Uterus (tissue), 4 donors: ENCODE data around the gene PIAS1. TPM values are rescaled to one million over a fixed set of nuclear protein-coding genes. Genes with fewer than 3 reads are reported as not detected.

Experiments used
- DNase-seq, 2 donors: peaks; one replicate each; pipeline ENCODE4 v3.0.0-alpha.2; 2019 to 2020
- H3K27ac ChIP-seq, 2 donors: fragments of 200-600 bp; sonication (generic); 1 replicate in 1 of 2; 2 replicates in 1 of 2; pipeline ENCODE4 v1.5.1; 2016 to 2018
- H3K27me3 ChIP-seq, 2 donors: fragments of 200-600 bp; sonication (generic); one replicate each; pipeline ENCODE4 v1.5.1; 2018 to 2019; ENCODE audit warnings: control low read depth in 1 of 2
- H3K36me3 ChIP-seq, 2 donors: fragments of 200-600 bp; sonication (generic); one replicate each; pipeline ENCODE4 v1.5.1; 2019; ENCODE audit warnings: control low read depth in 1 of 2
- H3K4me1 ChIP-seq, 2 donors: fragments of 200-600 bp; sonication (generic); one replicate each; pipeline ENCODE4 v1.5.1; 2018 to 2019; ENCODE audit warnings: control low read depth in 1 of 2
- H3K4me3 ChIP-seq, 2 donors: fragments of 200-600 bp; sonication (generic); 1 replicate in 1 of 2; 2 replicates in 1 of 2; pipeline ENCODE4 v1.5.1; 2018 to 2019; ENCODE audit warnings: mild to moderate bottlenecking in 1 of 2
- H3K9me3 ChIP-seq, 2 donors: fragments of 200-600 bp; sonication (generic); one replicate each; pipeline ENCODE4 v1.5.1; 2019; ENCODE audit warnings: control low read depth in 1 of 2
- CTCF ChIP-seq, 4 experiments: fragments of 200-600 bp in 2 of 4; fragments of 450-650 bp in 2 of 4; sonication (generic) in 2 of 4; IDR thresholded peaks; one replicate each; pipeline ENCODE4 v1.5.1; 2016 to 2019; ENCODE audit warnings: antibody characterized with exemption in 4 of 4, mild to moderate bottlenecking in 2 of 4, moderate library complexity in 1 of 4
- POLR2A ChIP-seq, 2 donors: fragments of 450-650 bp; IDR thresholded peaks; one replicate each; pipeline ENCODE4 v1.6.1; 2016; ENCODE audit warnings: antibody characterized with exemption in 2 of 2, mild to moderate bottlenecking in 1 of 2, moderate library complexity in 1 of 2
- intact Hi-C: fragments of 100-400 bp; cut with DNase I; formaldehyde crosslinking; loops from one replicate; pipeline ENCODE4 v1.15.1; 2023; ENCODE audit warnings: low total_unique reads
- total RNA-seq, 4 donors: library from RNA; depleted of rRNA in 3 of 4; stranded (reverse); fragments of >200 nt in 3 of 4; gene quantifications; one replicate each; pipeline versions ENCODE4 v1.1.0 to v1.2.4, GENCODE V29; 2014 to 2023
- donor health status: DM: yes; HTN: yes; CAD: no.

PIAS1 gene
- total RNA-seq, 4 donors from 2014 or later = 19.1 to 171 (median 95.9) TPM

DNA sequence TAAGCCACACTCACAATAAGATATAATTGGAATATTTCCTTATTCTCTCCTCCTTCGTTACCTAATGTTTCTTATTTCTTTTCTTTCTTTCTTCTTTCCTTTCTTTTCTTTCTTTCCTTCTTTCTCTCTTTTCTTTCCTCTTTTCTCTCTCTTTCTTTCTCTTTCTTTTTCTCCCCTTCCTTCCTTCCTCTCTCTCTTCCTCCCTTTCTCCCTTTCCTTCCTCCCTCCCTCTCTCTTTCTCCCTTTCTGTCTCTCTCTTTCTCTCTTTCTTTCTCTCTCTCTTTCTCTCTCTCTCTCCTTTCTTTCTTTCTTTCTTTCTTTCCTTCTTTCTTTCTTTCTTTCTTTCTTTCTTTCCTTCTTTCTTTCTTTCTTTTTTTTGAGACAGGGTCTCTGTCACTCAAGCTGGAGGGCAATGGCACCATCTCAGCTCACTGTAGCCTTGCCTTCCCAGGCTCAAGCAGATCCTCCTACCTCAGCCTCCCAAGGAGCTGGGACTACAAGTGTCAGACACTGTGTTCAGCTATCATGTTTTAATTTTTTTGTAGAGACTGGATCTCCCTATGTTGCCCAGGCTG, 19.3 kb upstream of the PIAS1 start:
- H3K36me3 ChIP-seq = no peaks in the 10 kb centered on the region
- no peak for DNase-seq
- TF ChIP-seq CTCF (IDR thresholded peaks at IDR 0.05) = no peak
- no peak for TF ChIP-seq POLR2A (IDR thresholded peaks at IDR 0.05)
- no peaks in the 10 kb centered on the region for H3K4me1 ChIP-seq
- no peaks in the 10 kb centered on the region for H3K9me3 ChIP-seq
- H3K4me3 ChIP-seq = no peak overlapping the region
- no peaks in the 10 kb centered on the region for H3K27me3 ChIP-seq
- no peak overlapping the region for H3K27ac ChIP-seq
- intact Hi-C loops = no loop called here

DNA sequence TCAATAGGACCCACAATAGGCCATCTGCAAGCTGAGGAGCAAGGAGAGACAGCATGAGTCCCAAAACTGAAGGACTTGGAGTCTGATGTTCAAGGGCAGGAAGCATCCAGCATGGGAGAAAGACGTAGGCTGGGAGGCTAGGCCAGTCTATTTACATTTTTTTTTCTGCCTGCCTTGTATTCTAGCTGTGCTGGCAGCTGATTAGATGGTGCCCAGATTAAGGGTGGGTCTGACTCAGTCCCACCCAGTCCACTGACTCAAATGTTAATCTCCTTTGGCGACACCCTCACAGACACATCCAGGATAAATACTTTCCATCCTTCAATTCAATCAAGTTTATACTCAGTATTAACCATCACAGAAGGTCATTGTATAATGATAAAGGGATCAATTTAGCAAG, 15.9 kb upstream of the PIAS1 start:
- intact Hi-C loops = no loop called here
- Histone ChIP-seq H3K36me3 (no peaks in the 10 kb centered on the region), H3K4me1 (no peaks in the 10 kb centered on the region), H3K27ac (no peak overlapping the region), H3K9me3 (no peaks in the 10 kb centered on the region), H3K4me3 (no peak overlapping the region), H3K27me3 (no peaks in the 10 kb centered on the region)
- no peak for DNase-seq
- TF ChIP-seq POLR2A (IDR thresholded peaks at IDR 0.05) = no peak

GRCh38 chr15:68040144-68040543, 14.0 kb upstream of the PIAS1 start:
- no peaks in the 10 kb centered on the region for H3K4me1 ChIP-seq
- H3K9me3 ChIP-seq = no peaks in the 10 kb centered on the region
- DNase-seq = no peak
- no peak overlapping the region for H3K4me3 ChIP-seq
- no peaks in the 10 kb centered on the region for H3K36me3 ChIP-seq
- no peaks in the 10 kb centered on the region for H3K27me3 ChIP-seq
- intact Hi-C loops = no loop called here
- TF ChIP-seq CTCF (IDR thresholded peaks at IDR 0.05) = no peak
- no peak for TF ChIP-seq POLR2A (IDR thresholded peaks at IDR 0.05)
- H3K27ac ChIP-seq = no peak overlapping the region

DNA sequence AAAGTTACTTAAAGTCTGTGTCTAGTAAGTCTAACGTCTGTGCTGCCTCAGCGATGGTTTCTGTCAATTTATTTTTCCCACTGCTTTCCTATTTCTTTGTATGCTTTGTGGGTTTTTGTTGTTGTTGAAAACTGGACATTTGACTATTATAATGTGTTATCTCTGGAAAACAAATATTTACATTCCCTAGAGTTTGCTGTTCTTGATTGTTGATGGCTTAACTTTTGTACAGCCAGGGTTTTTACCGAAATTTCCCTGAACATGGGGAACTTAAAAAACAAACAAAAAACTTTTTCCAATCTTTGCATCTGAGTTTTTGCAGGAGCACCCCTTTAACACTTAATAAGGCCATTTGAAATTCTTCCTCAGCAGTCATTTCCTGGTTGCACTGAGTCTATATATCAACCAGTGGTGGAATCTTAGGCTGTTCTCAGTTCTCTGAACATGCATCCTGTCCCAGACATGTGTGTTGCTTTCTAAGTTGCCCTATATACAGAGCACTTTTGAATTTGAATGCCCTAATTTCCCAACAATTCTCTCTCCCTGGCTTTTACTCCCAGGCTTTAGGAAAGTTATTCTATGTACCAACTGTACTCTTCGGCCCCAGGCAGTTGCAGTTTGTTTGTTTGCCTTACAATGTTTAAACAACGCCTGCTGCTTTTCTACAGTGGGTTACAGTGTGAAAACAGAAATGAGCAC, 11.8 kb upstream of the PIAS1 start:
- H3K9me3 ChIP-seq = no peaks in the 10 kb centered on the region
- intact Hi-C loops = no loop called here
- H3K27ac ChIP-seq = no peak overlapping the region
- H3K4me1 ChIP-seq = no peaks in the 10 kb centered on the region
- TF ChIP-seq POLR2A (IDR thresholded peaks at IDR 0.05) (no peak), CTCF (IDR thresholded peaks at IDR 0.05) (no peak)
- DNase-seq = no peak
- H3K4me3 ChIP-seq = no peak overlapping the region
- H3K27me3 ChIP-seq = no peaks in the 10 kb centered on the region
- no peaks in the 10 kb centered on the region for H3K36me3 ChIP-seq

DNA sequence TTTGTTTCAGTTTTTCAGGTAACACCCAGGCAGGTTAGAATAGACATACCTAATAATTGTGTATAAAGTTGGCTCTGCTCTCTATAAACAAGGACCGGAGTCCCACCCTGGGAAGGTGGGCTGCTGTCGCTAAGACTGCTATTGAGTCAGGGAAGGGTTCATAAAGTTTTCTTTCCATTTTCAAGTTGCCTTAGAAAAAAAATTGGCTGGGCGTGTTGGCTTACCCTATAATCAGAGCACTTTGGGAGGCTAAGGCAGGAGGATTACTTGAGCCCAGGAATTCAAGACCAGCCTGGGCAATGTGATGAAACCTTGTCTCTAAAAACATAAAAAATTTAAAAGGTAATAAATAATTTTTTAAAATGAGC, 11.3 kb upstream of the PIAS1 start:
- no peak for TF ChIP-seq CTCF (IDR thresholded peaks at IDR 0.05)
- no peak for TF ChIP-seq POLR2A (IDR thresholded peaks at IDR 0.05)
- H3K27ac ChIP-seq = no peak overlapping the region
- no peaks in the 10 kb centered on the region for H3K27me3 ChIP-seq
- H3K9me3 ChIP-seq = no peaks in the 10 kb centered on the region
- H3K4me3 ChIP-seq = no peak overlapping the region
- DNase-seq = no peak
- intact Hi-C loops = no loop called here
- no peaks in the 10 kb centered on the region for H3K4me1 ChIP-seq
- H3K36me3 ChIP-seq = no peaks in the 10 kb centered on the region
